Fibroblast of villous mesenchyme (primary cell): ENCODE results near the gene VAV3. TPM values are rescaled to one million over a fixed set of nuclear protein-coding genes. Genes with fewer than 3 reads are reported as not detected.
A peak's percentile ranks its signal among the peaks of the same experiment; 100 is the strongest.

Experiments used
- DNase-seq: peaks from one replicate; pipeline ENCODE4 v3.0.0-alpha.2; 2010; ENCODE audit warnings: low read depth
- H3K4me3 ChIP-seq: 2 replicates; pipeline ENCODE4 v1.5.1; 2011; ENCODE audit warnings: low read depth, mild to moderate bottlenecking, low read length
- CTCF ChIP-seq: IDR thresholded peaks from 2 replicates; pipeline ENCODE4 v1.5.1; 2012; ENCODE audit warnings: low read depth, mild to moderate bottlenecking, low read length; ENCODE audit not compliant: insufficient read depth
- total RNA-seq: library from RNA; depleted of rRNA; stranded (reverse); fragments of >200 nt; gene quantifications from 2 replicates; pipeline ENCODE4 v1.2.3, GENCODE V29; 2012

VAV3 gene
- total RNA-seq, 1 donor = 0.43 TPM

GRCh38 chr1:107879346-107879745 is 85.6 kb downstream of the VAV3 start:
- no peak for TF ChIP-seq CTCF
- no peak for DNase-seq
- no peak overlapping the region for H3K4me3 ChIP-seq

- no peak for DNase-seq
- TF ChIP-seq CTCF = no peak
These were observed 87.2 kb downstream of the VAV3 start for GRCh38 chr1:107877745-107878144.

GRCh38 chr1:107877092-107877491 is 87.9 kb downstream of the VAV3 start:
- DNase-seq = peak; percentile 92
- TF ChIP-seq CTCF = no peak
- H3K4me3 ChIP-seq = no peak overlapping the region

More at GRCh38 chr1:107877745-107878144, 87.2 kb downstream of the VAV3 start:
- no peak overlapping the region for H3K4me3 ChIP-seq

- no peak overlapping the region for H3K4me3 ChIP-seq
- TF ChIP-seq CTCF = no peak
- DNase-seq = no peak
These were observed 89.3 kb downstream of the VAV3 start for GRCh38 chr1:107875689-107876088.

GRCh38 chr1:107874221-107874620 is 90.8 kb downstream of the VAV3 start:
- DNase-seq = peak; percentile 10
- TF ChIP-seq CTCF = no peak
- no peak overlapping the region for H3K4me3 ChIP-seq

GRCh38 chr1:107871687-107872395 is 93.1 kb downstream of the VAV3 start:
- no peak for TF ChIP-seq CTCF
- DNase-seq = no peak
- H3K4me3 ChIP-seq = no peak overlapping the region

- no peak overlapping the region for H3K4me3 ChIP-seq
- no peak for DNase-seq
- TF ChIP-seq CTCF = no peak
These were observed 93.7 kb downstream of the VAV3 start for GRCh38 chr1:107871259-107871658.
